ENCODE measurements around the gene SGCD.

GRCh38 chr5:156421798-156422197 is 94.8 kb downstream of the SGCD start:
- TF ChIP-seq CTCF (conservative IDR thresholded peaks at IDR 0.05; ENCODE audit: low read length): no peak
- TF ChIP-seq EZH2phosphoT487 (IDR thresholded peaks at IDR 0.05; ENCODE audit: borderline replicate concordance): no peak

Measured in Loucy (cell line).